GM18498 (cell line): ENCODE results near the gene CARMIL3.

Experiments
- ATAC-seq: cut with Tn5 transposase; IDR thresholded peaks from one replicate; pipeline ENCODE4 v1.9.1; 2021; ENCODE audit warnings: mild to moderate bottlenecking, moderate library complexity; ENCODE audit not compliant: unreplicated experiment

Gene CARMIL3

GRCh38 chr14:24062216-24062980, 10.6 kb downstream of the CARMIL3 start:
- no peak for ATAC-seq

- ATAC-seq: no peak
These were observed 11.5 kb downstream of the CARMIL3 start for GRCh38 chr14:24063263-24063836.

- ATAC-seq: no peak
These were observed 12.4 kb downstream of the CARMIL3 start for GRCh38 chr14:24064091-24064795.

GRCh38 chr14:24064856-24065255, 13.0 kb downstream of the CARMIL3 start:
- no peak for ATAC-seq

GRCh38 chr14:24065408-24065807, 13.6 kb downstream of the CARMIL3 start:
- ATAC-seq: no peak

- ATAC-seq: no peak
These were observed 14.8 kb downstream of the CARMIL3 start for GRCh38 chr14:24066496-24067132.

- no peak for ATAC-seq
These were observed 15.6 kb downstream of the CARMIL3 start for GRCh38 chr14:24067133-24068082.

GRCh38 chr14:24068711-24069410, 17.1 kb downstream of the CARMIL3 start:
- no peak for ATAC-seq

GRCh38 chr14:24069411-24069735, 17.6 kb downstream of the CARMIL3 start:
- ATAC-seq: no peak

GRCh38 chr14:24070285-24071143, 18.7 kb downstream of the CARMIL3 start:
- no peak for ATAC-seq

- no peak for ATAC-seq
These were observed 19.4 kb downstream of the CARMIL3 start, which contains the start of gene CPNE6 for GRCh38 chr14:24071144-24071697. TSS of gene CPNE6 (plus strand) at chr14:24071562. CDS start at chr14:24072937, 1,375 bp downstream.

GRCh38 chr14:24071836-24072430, 20.1 kb downstream of the CARMIL3 start:
- no peak for ATAC-seq

- no peak for ATAC-seq
These were observed 20.6 kb downstream of the CARMIL3 start for GRCh38 chr14:24072436-24072835.

- no peak for ATAC-seq
These were observed 21.4 kb downstream of the CARMIL3 start for GRCh38 chr14:24072881-24073877.

GRCh38 chr14:24074625-24075484, 23.0 kb downstream of the CARMIL3 start:
- ATAC-seq: no peak
